Sciatic nerve (tissue), 2 donors: ENCODE data around the gene PDE10A. TPM values are rescaled to one million over a fixed set of nuclear protein-coding genes. Genes with fewer than 3 reads are reported as not detected.

Source experiments
- ATAC-seq: fragments of 200-7000 bp; cut with Tn5 transposase; one replicate; pipeline ENCODE4 v1.9.1; 2020; ENCODE audit warnings: mild to moderate bottlenecking, moderate library complexity
- DNase-seq: peaks from one replicate; pipeline ENCODE4 v3.0.0-alpha.2; 2020; ENCODE audit warnings: low spot score
- intact Hi-C: fragments of 100-400 bp; cut with DNase I; formaldehyde crosslinking; loops from one replicate; pipeline ENCODE4 v1.14.2; 2022
- total RNA-seq: library from RNA; stranded (reverse); fragmentation: NEBNext Ultra II Directional; extraction: Animal tissue kit (Norgen Biotek cat#: 25700); gene quantifications from one replicate; pipeline ENCODE4 v1.2.1, GENCODE V29; 2021
- donor health status: DM: no; HTN: no; CAD: no.
- donor health status: DM: no; HTN: no; CAD: no.

Gene PDE10A
- 14.1 TPM for total RNA-seq

DNA sequence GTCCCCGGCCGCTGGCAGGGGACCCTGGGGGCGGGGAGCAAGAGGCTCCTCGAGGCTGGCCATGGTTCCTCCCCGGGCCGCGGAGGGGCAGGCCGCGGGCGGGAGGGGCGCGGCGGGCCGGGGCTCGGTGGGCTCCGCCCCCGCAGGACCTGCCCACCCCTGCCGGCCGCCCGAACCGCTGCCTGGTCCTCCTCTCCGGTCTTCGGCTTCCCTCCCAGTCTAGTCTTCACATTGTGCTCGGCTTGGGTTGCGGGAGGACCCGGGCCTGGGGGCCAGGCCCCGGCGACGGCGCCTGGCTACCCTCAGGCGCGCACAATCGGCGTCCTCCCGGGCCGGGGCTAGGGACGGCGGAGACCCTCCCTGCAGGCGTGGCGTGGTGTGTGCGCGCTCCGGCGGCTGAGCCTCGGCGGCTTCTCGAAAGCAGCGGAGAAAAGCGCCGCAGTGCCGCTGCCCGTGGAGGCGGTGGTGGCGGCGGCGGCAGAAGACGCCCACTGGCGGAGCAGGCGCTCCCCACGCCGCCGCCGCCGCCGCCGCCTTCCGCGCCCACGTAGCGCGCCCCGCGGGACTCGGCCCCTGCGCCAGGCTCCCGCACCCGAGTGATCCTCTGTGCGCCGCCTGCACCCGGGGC is at the start of gene PDE10A:
PDE10A (minus strand) TSS at position 493 of the 628 bp plus-strand sequence; CDS start at position 63, 430 bp downstream.
- DNase-seq, result peak; percentile 70
- ATAC-seq, result peak; percentile 77
- intact Hi-C loops, result no loop called here

DNA sequence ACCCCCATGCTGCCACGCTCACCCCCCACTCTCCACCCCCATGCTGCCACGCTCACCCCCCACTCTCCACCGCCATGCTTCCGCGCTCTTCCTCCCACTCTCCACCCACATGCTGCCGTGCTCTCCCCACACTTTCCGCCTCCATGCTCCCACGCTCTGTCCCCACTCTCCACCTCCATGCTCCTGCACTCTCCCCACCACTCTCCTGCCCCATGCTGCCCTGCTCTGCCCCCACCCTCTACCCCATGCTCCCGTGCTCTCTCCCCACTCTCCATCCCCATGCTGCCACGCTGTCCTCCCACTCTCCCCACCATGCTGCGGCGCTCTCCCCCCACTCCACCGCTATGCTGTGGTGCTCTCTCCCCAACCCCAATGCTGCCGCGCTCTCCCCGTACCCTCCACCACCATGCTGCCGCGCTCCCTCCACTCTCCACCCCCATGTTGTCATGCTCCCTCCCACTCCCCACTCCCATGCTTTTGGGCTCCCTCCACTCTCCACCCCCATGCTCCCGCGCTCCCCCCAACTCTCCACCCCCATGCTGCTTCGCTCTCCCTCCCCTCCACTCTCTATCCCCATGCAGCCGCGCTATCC is 46.0 kb upstream of the PDE10A start:
- ATAC-seq, result no peak
- intact Hi-C loops, result no loop called here
- DNase-seq, result no peak

DNA sequence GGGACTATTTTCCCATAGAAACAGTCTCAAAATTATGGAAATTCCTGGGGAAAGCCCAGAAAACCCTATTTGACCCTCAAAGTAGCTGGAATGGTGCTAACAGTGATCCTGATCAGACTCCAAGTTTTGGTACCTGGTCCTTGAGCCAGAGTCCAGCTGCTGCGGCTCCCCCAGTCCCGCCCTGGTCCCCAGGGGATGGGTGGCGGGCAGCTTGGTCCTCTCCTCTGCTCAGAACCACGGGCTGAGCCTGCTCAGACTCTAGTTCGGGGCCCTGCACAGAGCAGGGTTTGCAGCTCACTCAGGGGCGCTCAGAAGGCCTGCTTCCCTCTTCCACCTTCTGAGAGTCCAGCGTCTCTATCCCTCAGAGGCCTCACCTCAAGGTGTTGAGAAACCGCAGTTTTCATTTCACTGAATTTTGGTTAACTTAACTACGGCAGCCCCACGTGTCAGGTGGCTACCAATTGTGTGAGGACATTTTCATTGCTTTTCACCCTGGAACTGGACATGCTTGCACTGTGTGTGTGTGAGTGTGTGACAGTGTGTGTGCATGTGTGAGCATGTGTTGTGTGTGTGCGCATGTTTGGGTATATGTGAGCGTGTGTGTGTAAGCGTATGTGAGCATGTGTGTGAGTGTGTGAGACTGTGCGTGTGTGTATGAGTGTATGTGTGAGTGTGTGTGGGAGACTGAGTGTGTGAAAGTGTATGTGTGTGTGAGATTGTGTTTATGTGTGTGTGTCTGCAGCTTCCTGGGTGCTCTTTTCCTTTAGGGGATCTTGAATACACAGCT is 44.2 kb upstream of the PDE10A start:
- DNase-seq (no peak), ATAC-seq (no peak)
- intact Hi-C loops, result no loop called here

DNA sequence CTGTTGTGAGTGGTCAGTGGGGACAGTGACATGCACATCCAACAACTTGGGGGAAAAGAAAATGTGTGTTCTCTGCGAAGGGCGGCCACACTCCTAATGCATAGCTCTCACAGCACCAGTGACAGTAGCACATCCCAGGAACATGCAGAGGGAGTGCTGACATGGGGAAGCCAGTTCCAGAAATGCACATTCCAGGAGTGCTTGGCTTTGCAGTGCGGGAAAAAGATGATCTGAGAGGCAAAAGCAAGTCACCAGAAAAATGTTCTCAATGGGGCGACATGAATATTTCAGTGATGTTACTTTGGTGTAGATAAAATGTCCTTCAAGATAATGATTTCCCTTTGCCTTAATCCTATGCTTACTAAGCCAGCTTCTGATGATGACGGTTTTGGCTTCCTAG is 42.9 kb upstream of the PDE10A start:
- DNase-seq (no peak), ATAC-seq (no peak)
- intact Hi-C loops, result no loop called here

DNA sequence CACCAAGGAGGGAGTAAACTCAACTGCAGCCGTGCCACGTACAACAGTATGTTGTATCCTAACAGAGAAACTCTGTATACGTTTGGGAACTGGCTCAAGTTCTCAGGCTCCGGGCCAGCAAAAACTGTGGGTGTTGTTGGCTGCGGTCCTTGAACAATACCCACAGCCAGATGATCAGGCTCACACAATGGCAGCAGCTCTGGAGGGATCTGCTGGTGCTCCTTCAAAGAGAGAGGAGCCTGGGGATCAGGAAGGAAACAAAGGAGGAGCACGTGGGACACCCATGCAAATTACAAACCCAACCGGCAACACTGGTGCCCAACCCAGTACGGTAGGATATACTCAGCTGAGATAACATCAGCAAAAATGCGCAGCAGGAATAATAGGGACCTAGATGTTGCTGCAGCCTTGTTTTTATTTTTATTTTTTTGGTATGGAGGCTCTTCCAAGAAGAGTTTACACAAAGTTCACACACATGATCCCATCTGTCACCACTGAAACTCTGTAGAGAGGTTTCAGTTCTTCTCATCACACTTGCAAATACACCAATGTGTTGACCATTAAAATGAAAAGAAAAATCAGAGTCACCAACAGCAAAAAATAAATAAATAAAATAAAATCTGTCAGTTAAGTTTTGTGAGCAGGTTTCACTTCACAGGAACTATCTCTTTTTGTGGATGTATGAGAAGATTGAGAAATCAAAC is 41.2 kb upstream of the PDE10A start:
- DNase-seq (no peak), ATAC-seq (peak; percentile 69)
- intact Hi-C loops, result no loop called here

DNA sequence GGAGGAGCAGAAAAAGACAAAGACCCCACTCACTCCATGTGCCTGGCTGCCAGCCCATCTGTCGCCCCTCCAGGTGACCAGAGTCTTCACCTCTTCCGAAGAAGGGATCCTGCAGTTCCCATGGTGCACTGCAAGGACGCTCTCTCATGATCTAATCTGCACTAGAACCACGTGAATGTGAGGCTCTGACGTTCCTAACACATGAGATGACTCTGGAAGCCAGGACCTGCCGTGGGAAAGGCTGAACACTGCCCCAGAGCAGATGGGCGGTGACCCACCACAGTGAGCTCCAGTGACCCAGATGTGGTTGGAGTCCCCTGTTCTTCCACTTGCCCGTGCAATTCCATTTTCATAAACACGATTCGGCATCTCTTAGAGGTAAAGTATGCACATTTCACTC is 39.6 kb upstream of the PDE10A start:
- DNase-seq (no peak), ATAC-seq (no peak)
- intact Hi-C loops, result no loop called here

DNA sequence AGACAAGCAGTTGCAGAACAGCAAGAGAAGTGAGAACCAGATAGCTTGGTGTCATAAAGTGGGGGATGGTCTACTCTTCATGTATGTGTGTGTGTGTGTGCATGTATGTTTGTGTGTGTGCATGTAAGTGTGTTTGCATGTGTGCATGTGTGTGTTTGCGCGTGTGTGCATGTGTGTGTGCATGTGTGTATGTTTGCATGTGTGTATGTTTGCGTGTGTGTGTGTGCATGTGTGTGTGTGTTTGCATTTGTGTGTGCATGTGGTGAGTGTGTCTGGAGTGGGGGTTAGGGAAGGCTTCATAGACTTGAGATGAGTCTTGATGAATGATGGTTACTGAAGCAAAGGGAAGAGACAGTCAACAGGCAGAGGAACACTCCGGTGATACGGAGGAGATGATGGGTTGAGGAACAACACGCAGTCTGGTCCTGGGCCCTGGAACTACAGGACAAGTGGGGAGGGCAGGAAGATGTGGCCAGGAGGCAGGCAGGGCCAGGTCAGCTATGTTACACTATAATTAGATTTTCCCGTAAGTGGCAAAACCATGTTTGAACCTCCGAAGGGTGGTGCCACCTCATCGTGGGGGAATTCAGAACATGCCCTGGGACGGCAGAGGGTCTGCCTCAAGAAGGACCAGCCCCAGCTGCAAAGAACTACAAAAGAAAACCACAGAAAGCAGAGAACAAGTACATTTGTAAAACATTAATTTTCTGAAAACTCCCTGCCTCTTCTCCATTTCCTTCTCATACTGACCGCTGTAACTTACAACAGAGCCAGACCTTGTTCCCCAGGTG is 38.7 kb upstream of the PDE10A start:
- no peak for DNase-seq
- intact Hi-C loops, result no loop called here
- no peak for ATAC-seq

DNA sequence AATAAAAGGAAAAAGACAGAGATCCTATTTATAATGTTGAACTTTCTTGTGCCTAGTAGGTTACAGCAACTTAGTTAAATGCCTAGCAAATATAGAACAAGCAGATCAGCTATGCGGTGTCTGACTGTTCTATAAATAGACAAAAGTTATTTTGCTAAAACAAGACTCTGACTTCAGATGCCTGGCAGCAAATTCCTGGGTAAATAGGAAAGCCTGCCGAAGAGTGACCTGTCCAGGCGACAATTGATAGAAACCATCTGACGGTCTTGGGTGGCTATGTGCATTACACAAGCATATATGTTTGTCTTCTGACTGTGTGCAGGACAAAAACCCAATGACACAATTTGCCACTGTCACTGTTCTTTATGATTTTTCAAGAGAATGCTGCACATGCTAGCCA is 38.0 kb upstream of the PDE10A start:
- no peak for ATAC-seq
- DNase-seq, result no peak
- intact Hi-C loops, result no loop called here

DNA sequence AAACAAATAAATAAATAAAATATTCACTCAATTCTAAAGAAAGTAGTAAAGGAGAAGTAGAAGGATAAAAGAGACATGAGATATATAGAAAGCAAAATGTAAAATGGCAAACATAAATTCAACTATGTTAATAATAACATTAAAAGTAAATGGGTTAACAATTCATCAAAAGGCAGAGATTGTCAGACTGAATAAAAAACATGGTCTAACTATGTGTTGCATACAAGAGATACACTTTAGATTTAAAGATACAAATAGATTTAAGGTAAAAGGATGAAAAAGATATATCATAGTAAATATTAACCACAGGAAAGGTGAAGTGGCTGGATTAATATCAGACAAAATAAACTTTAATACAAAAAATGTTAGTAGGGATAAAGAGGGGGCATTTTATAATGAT is 35.8 kb upstream of the PDE10A start:
- ATAC-seq (no peak), DNase-seq (no peak)
- intact Hi-C loops, result no loop called here

DNA sequence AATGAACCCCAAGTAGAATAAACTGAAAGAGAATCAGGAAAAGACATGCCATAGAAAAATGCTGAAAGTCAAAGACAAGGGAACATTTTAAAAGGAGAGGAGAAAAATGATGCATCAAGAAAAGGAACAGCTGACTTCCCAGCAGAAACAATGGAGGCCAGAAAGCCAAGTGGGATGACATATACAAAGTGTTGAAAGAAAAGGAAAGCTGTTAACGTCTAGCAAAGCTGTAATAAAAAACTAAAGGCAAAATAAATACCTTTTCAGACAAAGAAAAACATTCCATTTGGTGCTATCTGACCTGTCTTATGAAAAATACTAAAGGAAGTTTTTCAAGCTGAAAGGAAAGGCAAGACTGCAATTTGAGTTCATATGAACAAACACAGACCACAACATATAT is 34.1 kb upstream of the PDE10A start:
- DNase-seq, result no peak
- intact Hi-C loops, result no loop called here
- ATAC-seq, result no peak

DNA sequence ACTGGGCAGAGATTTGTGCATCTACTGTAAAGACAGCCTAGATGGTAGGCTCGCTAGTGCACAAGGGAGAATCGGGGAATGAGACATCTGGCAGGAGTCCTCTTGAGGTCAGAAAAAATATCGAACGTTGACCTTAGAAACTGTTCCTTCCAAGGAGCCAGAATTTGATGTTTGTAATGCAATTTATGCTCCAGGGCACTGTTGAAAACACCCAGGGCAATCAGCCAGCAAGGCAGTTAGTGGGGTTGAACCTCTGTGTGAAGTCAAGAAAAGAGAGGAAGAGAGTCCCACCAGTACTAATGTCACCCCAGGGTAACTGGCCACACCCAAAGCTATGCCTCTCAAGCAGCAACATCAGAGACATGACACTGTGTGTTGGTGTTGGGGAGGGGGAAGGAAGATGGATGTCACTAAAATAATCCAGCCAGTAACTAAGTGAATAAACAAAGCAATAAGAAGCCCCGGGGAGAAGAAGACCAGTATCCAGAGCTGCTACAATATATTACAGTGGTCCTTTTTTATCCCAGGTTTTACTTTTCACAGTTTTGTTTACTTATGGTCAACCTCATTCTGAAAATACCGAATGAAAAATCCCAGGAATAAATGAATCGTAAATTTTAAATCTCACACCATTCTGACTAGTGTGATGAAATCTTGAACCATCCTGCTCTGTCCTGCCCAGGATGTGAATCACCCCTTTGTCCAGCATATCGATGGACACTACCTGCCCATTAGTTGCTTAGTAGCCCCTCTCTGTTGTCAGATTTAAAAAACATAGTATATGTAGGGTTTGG is 32.9 kb upstream of the PDE10A start:
- intact Hi-C loops, result no loop called here
- DNase-seq, result no peak
- ATAC-seq, result peak; percentile 49

DNA sequence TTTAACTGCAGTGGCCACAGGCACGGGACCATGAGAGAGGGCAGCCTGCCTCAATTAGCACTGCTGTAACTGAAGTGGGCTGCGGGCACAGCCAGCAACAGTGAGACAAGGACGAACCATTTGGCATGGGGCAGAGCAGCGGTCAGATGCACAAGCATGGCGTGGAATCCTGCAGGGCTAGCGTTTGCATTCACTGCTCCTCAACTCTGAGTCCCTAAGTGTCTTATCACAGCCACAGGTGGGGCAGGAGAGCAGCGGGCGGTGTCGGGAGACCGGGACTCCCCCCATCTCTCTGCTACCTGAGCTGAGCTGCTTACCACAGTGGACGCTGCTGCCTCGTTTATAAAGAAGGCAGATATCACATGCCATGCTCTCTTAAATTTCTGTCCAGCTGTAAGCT is 31.3 kb upstream of the PDE10A start:
- intact Hi-C loops, result no loop called here
- no peak for ATAC-seq
- DNase-seq, result no peak

DNA sequence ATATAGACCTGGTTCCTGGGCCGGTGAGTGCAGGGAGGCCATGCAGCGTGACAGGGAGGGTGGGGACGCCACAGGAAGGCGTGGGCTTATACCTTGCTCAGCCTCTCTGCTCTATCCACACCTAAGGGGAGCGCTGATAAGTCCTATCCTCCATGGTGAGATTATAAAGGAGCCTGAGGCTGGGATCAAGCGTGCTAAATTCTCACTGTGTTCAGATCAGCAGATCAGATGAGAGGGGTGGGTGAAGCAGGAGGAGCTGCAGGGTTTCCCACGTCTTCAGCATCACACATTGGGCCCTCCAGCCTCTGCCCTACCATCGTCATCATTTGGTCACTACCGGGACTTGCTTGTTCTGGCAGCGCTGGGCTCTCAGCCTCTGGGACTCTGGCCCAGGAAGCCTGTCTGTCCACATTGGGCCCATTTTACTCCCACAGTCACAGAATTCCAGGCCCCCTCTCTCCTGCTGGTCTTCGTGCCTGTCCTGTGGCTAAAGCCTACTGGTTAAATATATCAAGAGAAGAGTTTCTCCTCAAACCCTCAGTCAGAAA is 29.1 kb upstream of the PDE10A start:
- no peak for DNase-seq
- intact Hi-C loops, result no loop called here
- no peak for ATAC-seq

DNA sequence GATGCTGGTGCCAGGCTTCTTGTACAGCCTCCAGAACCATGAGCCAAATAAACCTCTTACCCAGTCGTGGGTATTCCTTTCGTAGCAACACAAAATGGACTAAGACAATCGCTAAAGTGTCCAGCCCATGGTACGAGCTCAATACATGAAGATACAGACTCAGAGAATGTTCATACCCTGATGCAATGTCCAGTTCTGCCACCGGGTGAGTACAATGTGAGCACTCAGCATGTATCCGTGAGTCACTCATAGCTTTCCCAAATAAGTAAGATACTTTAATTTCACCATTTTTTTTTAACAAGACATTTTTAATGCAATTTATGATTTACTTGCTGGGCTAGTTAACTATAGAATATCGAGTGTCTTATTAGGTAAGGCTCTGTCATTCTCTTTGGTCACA is 26.7 kb upstream of the PDE10A start:
- ATAC-seq, result no peak
- intact Hi-C loops, result no loop called here
- DNase-seq, result no peak

DNA sequence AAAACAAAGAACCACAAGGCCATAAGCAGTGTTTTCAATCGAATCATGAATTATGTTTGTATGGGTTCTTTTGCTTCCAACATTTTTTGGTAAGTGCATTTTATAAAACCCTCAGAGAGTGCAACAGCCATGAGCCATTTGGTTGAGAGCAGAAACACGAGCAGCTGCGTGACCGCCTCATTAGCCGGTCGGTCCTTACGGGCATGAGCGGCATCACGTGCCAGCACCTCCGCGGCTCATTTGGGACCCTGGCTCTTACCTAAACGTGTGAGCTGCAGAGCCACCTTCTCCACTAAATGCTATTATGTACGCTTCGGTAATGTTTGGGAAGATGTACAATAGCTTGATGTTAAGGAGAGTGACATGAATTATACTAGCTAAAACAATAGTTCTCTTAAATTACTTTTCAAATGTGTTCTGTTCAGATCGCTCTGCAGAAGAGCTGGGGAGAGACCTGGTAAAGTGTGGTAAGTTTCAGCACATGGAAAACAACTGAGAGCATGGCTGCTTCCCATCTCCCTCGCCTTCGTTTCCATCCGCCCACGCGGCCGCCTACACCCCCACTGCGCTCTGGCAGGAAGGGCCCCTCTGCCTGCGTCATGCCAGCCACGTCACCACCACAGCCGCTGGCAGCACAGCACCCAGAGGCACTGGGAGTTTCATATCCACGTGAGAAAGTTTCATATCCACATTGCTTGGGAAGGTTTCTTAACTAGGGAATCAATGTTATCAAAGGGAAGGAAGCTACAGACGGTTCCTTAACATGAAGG is 23.7 kb upstream of the PDE10A start:
- no peak for DNase-seq
- intact Hi-C loops, result no loop called here
- no peak for ATAC-seq

DNA sequence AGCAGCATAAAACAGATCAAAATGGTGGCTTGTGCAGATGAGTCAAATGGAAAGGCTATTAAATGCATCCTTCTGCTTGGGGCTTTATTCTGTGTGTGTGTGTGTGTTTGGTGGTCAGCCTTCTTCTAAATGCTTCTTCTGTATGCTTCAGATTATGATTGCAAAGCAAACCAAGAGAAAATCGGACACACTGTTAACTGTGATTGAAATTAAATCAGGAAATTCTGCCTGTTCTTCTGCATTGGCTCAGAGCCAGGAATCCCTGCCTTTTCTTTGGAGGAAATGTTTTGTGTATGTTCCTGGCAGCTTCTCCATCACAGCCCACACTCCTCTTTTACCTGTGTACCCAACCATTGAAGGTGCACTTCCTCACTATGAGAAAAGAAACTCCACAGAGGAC is 22.3 kb upstream of the PDE10A start:
- no peak for DNase-seq
- ATAC-seq, result no peak
- intact Hi-C loops, result no loop called here

DNA sequence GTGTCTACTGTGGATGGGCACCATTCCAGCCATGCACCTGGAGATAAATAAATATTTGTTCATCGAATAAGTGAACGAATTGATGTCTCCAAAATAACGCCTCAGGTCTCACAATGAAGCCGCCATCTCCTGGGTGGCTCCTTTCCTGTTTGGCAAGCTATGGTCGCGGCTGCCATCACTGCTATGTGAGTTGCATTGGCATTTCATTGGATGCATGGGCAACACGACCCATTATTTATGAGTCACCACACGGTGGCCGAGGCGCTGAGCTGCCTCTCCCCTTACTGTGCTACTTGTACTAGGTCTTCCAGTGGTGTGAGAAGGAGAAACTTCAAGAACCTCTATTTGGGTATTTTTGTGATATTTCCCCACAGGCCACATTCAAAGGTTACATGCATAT is 21.3 kb upstream of the PDE10A start:
- ATAC-seq (no peak), DNase-seq (no peak)
- intact Hi-C loops, result no loop called here
